ENCODE measurements around the gene ZNF132. TPM values are rescaled to one million over a fixed set of nuclear protein-coding genes. Genes with fewer than 3 reads are reported as not detected.
"Not testable (repeated sequence)": the region's sequence is repeated elsewhere in the genome, so short reads cannot be mapped to it uniquely, and the experiment has no call there.

Gene ZNF132
- total and polyA plus RNA-seq, 8 donors, result 1.1 to 6.1 (median 2.0) TPM

- H3K27me3 ChIP-seq, result no peaks in the 10 kb centered on the region
- intact Hi-C loops (cut with DNase I), result no loop called here
- ATAC-seq (no peak), FAIRE-seq (no peak), DNase-seq (no peak)
- no peak overlapping the region for H3K27ac ChIP-seq
- TF ChIP-seq CTCF (IDR thresholded peaks at IDR 0.05), result no peak
- peaks cover 0 to 9% (median 8%) of the 10 kb centered on the region in 3 donors for H3K36me3 ChIP-seq
- no peak overlapping the region for H3K4me3 ChIP-seq
- H3K9me3 ChIP-seq, result no peaks in the 10 kb centered on the region
- peaks cover 0 to 10% (median 0%) of the 10 kb centered on the region in 3 donors for H3K4me1 ChIP-seq
Measured at GRCh38 chr19:58473775-58474174, 33.8 kb upstream of the ZNF132 start.

GRCh38 chr19:58471736-58472135 lies 31.8 kb upstream of the ZNF132 start:
- TF ChIP-seq CTCF (IDR thresholded peaks at IDR 0.05), result no peak
- FAIRE-seq, result no peak
- Histone ChIP-seq H3K4me3 (no peak overlapping the region), H3K9me3 (no peaks in the 10 kb centered on the region), H3K27me3 (no peaks in the 10 kb centered on the region), H3K27ac (no peak overlapping the region), H3K4me1 (peaks cover 0 to 12% (median 0%) of the 10 kb centered on the region in 3 donors), H3K36me3 (peaks cover 0 to 9% (median 8%) of the 10 kb centered on the region in 3 donors)
- no peak for ATAC-seq
- WGBS, 2 donors, result 96% methylated on average over 39 of the region's 39 CpGs
- DNase-seq, result peak in 1 of 6 donors; percentile 41
- intact Hi-C loops (cut with DNase I), result no loop called here

GRCh38 chr19:58470837-58471543 lies 31.0 kb upstream of the ZNF132 start:
- H3K4me1 ChIP-seq, result peaks cover 0 to 10% (median 0%) of the 10 kb centered on the region in 3 donors
- H3K36me3 ChIP-seq; H3K4me3 ChIP-seq; intact Hi-C loops (cut with DNase I); H3K27me3 ChIP-seq; FAIRE-seq; H3K27ac ChIP-seq; ATAC-seq; H3K9me3 ChIP-seq: not testable (repeated sequence)
- WGBS, 2 donors, result 94 to 95% methylated on average over 31 to 40 of the region's 53 CpGs
- DNase-seq, result peak in 1 of 6 donors; percentile 72

- intact Hi-C loops (cut with DNase I), result no loop called here
- no peaks in the 10 kb centered on the region for H3K27me3 ChIP-seq
- ATAC-seq, result no peak
- FAIRE-seq, result no peak
- H3K4me3 ChIP-seq, result no peak overlapping the region
- H3K4me1 ChIP-seq, result peaks cover 0 to 5% (median 0%) of the 10 kb centered on the region in 3 donors
- H3K27ac ChIP-seq, result no peak overlapping the region
- DNase-seq, result no peak
- H3K36me3 ChIP-seq, result peaks cover 0 to 9% (median 8%) of the 10 kb centered on the region in 3 donors
- TF ChIP-seq CTCF (IDR thresholded peaks at IDR 0.05), result no peak
- 90 to 93% methylated on average over 17 of the region's 17 CpGs for WGBS, 2 donors
- H3K9me3 ChIP-seq, result no peaks in the 10 kb centered on the region
Measured at GRCh38 chr19:58469241-58470013, 29.5 kb upstream of the ZNF132 start.

GRCh38 chr19:58468216-58468839 lies 28.4 kb upstream of the ZNF132 start:
- no peak for DNase-seq
- Histone ChIP-seq H3K27me3 (no peaks in the 10 kb centered on the region), H3K9me3 (no peaks in the 10 kb centered on the region), H3K4me3 (no peak overlapping the region), H3K36me3 (peaks cover 0 to 9% (median 8%) of the 10 kb centered on the region in 3 donors), H3K4me1 (peaks cover 0 to 5% (median 0%) of the 10 kb centered on the region in 3 donors), H3K27ac (no peak overlapping the region)
- no peak for TF ChIP-seq CTCF (IDR thresholded peaks at IDR 0.05)
- WGBS, 2 donors, result 47 to 51% methylated on average over 5 of the region's 5 CpGs
- no peak for FAIRE-seq
- intact Hi-C loops (cut with DNase I), result no loop called here
- ATAC-seq, result no peak

Data from pancreas (tissue), 10 donors.